AG08395 (cell line): ENCODE results near the gene ARSG.
A peak's percentile ranks its signal among the peaks of the same experiment; 100 is the strongest.
"Not testable (repeated sequence)": the region's sequence is repeated elsewhere in the genome, so short reads cannot be mapped to it uniquely, and the experiment has no call there.

ENCODE experiments used
- DNase-seq: peaks from one replicate; pipeline ENCODE4 v3.0.0; 2012; ENCODE audit warnings: mixed read lengths, low spot score

The ARSG gene

GRCh38 chr17:68397108-68397536, 105.8 kb downstream of the ARSG start:
- no peak for DNase-seq

GRCh38 chr17:68398691-68399637, 107.7 kb downstream of the ARSG start:
- peak; percentile 85 for DNase-seq

- peak; percentile 74 for DNase-seq
These were observed 108.5 kb downstream of the ARSG start for GRCh38 chr17:68399638-68400403.

- no peak for DNase-seq
These were observed 109.1 kb downstream of the ARSG start for GRCh38 chr17:68400404-68400735.

GRCh38 chr17:68401288-68401687, 110.0 kb downstream of the ARSG start:
- no peak for DNase-seq

- no peak for DNase-seq
These were observed 111.8 kb downstream of the ARSG start for GRCh38 chr17:68403122-68403521.

- DNase-seq, result not testable (repeated sequence)
These were observed 112.5 kb downstream of the ARSG start for GRCh38 chr17:68403837-68404236.

GRCh38 chr17:68407656-68408055, 116.4 kb downstream of the ARSG start:
- DNase-seq, result not testable (repeated sequence)

GRCh38 chr17:68413597-68414560, 122.6 kb downstream of the ARSG start:
- not testable (repeated sequence) for DNase-seq

- DNase-seq, result not testable (repeated sequence)
These were observed 123.6 kb downstream of the ARSG start for GRCh38 chr17:68414901-68415300.

GRCh38 chr17:68417317-68417716, 126.0 kb downstream of the ARSG start:
- no peak for DNase-seq

- no peak for DNase-seq
These were observed 127.6 kb downstream of the ARSG start for GRCh38 chr17:68418876-68419275.

- no peak for DNase-seq
These were observed 128.8 kb downstream of the ARSG start for GRCh38 chr17:68420065-68420464.

- DNase-seq, result no peak
These were observed 130.2 kb downstream of the ARSG start for GRCh38 chr17:68421486-68421885.

- DNase-seq, result no peak
These were observed 131.5 kb downstream of the ARSG start for GRCh38 chr17:68422821-68423220.

GRCh38 chr17:68423251-68423650, 132.0 kb downstream of the ARSG start:
- no peak for DNase-seq

GRCh38 chr17:68424203-68424602, 132.9 kb downstream of the ARSG start:
- no peak for DNase-seq

- no peak for DNase-seq
These were observed 133.6 kb downstream of the ARSG start for GRCh38 chr17:68424861-68425260.

GRCh38 chr17:68425979-68426378, 134.7 kb downstream of the ARSG start:
- no peak for DNase-seq

GRCh38 chr17:68427575-68427974, 136.3 kb downstream of the ARSG start:
- DNase-seq, result no peak

- no peak for DNase-seq
These were observed 137.3 kb downstream of the ARSG start for GRCh38 chr17:68428498-68429172.
